H9 (cell line): ENCODE measurements around the gene ITPR1. TPM values are rescaled to one million over a fixed set of nuclear protein-coding genes. Genes with fewer than 3 reads are reported as not detected.

Experiments used
- DNase-seq: peaks from one replicate; pipeline ENCODE4 v3.0.0-alpha.2; 2017
- H2AFZ ChIP-seq: one replicate; pipeline ENCODE4 v1.6.1; 2013; ENCODE audit warnings: mild to moderate bottlenecking, low read length, control low read depth, moderate library complexity
- H2AK5ac ChIP-seq: 2 replicates; pipeline ENCODE4 v1.6.1; 2013; ENCODE audit warnings: low read length, control low read depth, mixed read lengths; ENCODE audit not compliant: insufficient read length
- H2BK120ac ChIP-seq: one replicate; pipeline ENCODE4 v1.6.1; 2013; ENCODE audit warnings: low read depth, mild to moderate bottlenecking, low read length, control low read depth, inconsistent platforms; ENCODE audit not compliant: poor library complexity, severe bottlenecking
- H2BK12ac ChIP-seq: 2 replicates; pipeline ENCODE4 v1.6.1; 2013; ENCODE audit warnings: low read length, control low read depth, mixed read lengths, low read depth; ENCODE audit not compliant: insufficient read length
- H2BK15ac ChIP-seq: 2 replicates; pipeline ENCODE4 v1.6.1; 2013; ENCODE audit warnings: low read depth, low read length, control low read depth
- H2BK20ac ChIP-seq: one replicate; pipeline ENCODE4 v1.6.1; 2013; ENCODE audit warnings: low read depth, mild to moderate bottlenecking, low read length, control low read depth, inconsistent platforms; ENCODE audit not compliant: poor library complexity, severe bottlenecking
- H2BK5ac ChIP-seq: 2 replicates; pipeline ENCODE4 v1.6.1; 2013; ENCODE audit warnings: low read length, control low read depth, mixed read lengths; ENCODE audit not compliant: insufficient read length
- H3K14ac ChIP-seq: 2 replicates; pipeline ENCODE4 v1.6.1; 2013; ENCODE audit warnings: low read length, control low read depth; ENCODE audit not compliant: insufficient read depth
- H3K18ac ChIP-seq: 2 replicates; pipeline ENCODE4 v1.6.1; 2013; ENCODE audit warnings: low read depth, mild to moderate bottlenecking, mixed read lengths, low read length, control low read depth; ENCODE audit not compliant: insufficient read length
- H3K23ac ChIP-seq: 2 replicates; pipeline ENCODE4 v1.6.1; 2013; ENCODE audit warnings: low read length, control low read depth, mixed read lengths, low read depth; ENCODE audit not compliant: insufficient read length
- H3K23me2 ChIP-seq: 2 replicates; pipeline ENCODE4 v1.6.1; 2013; ENCODE audit warnings: low read depth, mild to moderate bottlenecking, mixed read lengths, low read length, control low read depth; ENCODE audit not compliant: insufficient read length, poor library complexity, severe bottlenecking
- H3K27ac ChIP-seq: 2 replicates; pipeline ENCODE4 v1.5.1; 2013; ENCODE audit warnings: low read length, control low read depth, mixed read lengths, low read depth; ENCODE audit not compliant: insufficient read length
- H3K27me3 ChIP-seq: 2 replicates; pipeline ENCODE4 v1.6.1; 2013; ENCODE audit warnings: low read length, control low read depth, inconsistent platforms; ENCODE audit not compliant: insufficient read depth
- H3K4ac ChIP-seq: 2 replicates; pipeline ENCODE4 v1.6.1; 2013; ENCODE audit warnings: low read depth, mild to moderate bottlenecking, control low read depth, inconsistent platforms, low read length, moderate library complexity
- H3K4me1 ChIP-seq: 2 replicates; pipeline ENCODE4 v1.6.1; 2013; ENCODE audit warnings: low read length, control low read depth, inconsistent platforms; ENCODE audit not compliant: insufficient read depth
- H3K4me2 ChIP-seq: 2 replicates; pipeline ENCODE4 v1.6.1; 2013; ENCODE audit warnings: low read length, control low read depth, mixed read lengths; ENCODE audit not compliant: insufficient read length, insufficient read depth
- H3K56ac ChIP-seq: 2 replicates; pipeline ENCODE4 v1.6.1; 2013; ENCODE audit warnings: low read depth, mild to moderate bottlenecking, mixed read lengths, low read length, control low read depth; ENCODE audit not compliant: insufficient read length
- H3K79me1 ChIP-seq: 2 replicates; pipeline ENCODE4 v1.6.1; 2013; ENCODE audit warnings: low read depth, mild to moderate bottlenecking, moderate library complexity, low read length, control low read depth, inconsistent platforms; ENCODE audit not compliant: insufficient read depth, poor library complexity, severe bottlenecking
- H3K79me2 ChIP-seq: 2 replicates; pipeline ENCODE4 v1.6.1; 2013; ENCODE audit warnings: low read length, control low read depth, inconsistent platforms; ENCODE audit not compliant: insufficient read depth
- H3K9ac ChIP-seq: 2 replicates; pipeline ENCODE4 v1.6.1; 2013; ENCODE audit warnings: low read length, control low read depth, mixed read lengths; ENCODE audit not compliant: insufficient read length; ENCODE audit errors: extremely low read depth
- H3K9me3 ChIP-seq: one replicate; pipeline ENCODE4 v1.6.1; 2013; ENCODE audit warnings: low read depth, low read length, inconsistent platforms; ENCODE audit not compliant: control insufficient read depth
- H3T11ph ChIP-seq: one replicate; pipeline ENCODE4 v1.6.1; 2013; ENCODE audit warnings: mild to moderate bottlenecking, low read length, control low read depth, inconsistent platforms
- H4K20me1 ChIP-seq: one replicate; pipeline ENCODE4 v1.6.1; 2013; ENCODE audit not compliant: control insufficient read depth, insufficient read length, insufficient read depth
- H4K5ac ChIP-seq: 2 replicates; pipeline ENCODE4 v1.6.1; 2013; ENCODE audit warnings: low read depth, mild to moderate bottlenecking, mixed read lengths, low read length, control low read depth; ENCODE audit not compliant: insufficient read length
- H4K8ac ChIP-seq: replicated peaks from 2 replicates; pipeline ENCODE4 v1.6.1; 2013; ENCODE audit warnings: low read length, control low read depth, mixed read lengths, low read depth; ENCODE audit not compliant: insufficient read length
- H4K91ac ChIP-seq: 2 replicates; pipeline ENCODE4 v1.6.1; 2013; ENCODE audit warnings: low read depth, mild to moderate bottlenecking, moderate library complexity, mixed read lengths, low read length, control low read depth; ENCODE audit not compliant: insufficient read length
- H3K27ac Mint-ChIP-seq, 3 experiments: 2 replicates in 2 of 3; 3 replicates in 1 of 3; pipeline ENCODE4 v1.8.0; 2020 to 2021; ENCODE audit warnings: mixed read lengths in 3 of 3, mild to moderate bottlenecking in 1 of 3, moderate library complexity in 1 of 3
- H3K27me3 Mint-ChIP-seq: 2 replicates; pipeline ENCODE4 v1.8.0; 2021; ENCODE audit warnings: low read depth, mild to moderate bottlenecking, moderate library complexity, mixed read lengths
- H3K36me3 Mint-ChIP-seq, 3 experiments: 2 replicates in 2 of 3; 3 replicates in 1 of 3; pipeline ENCODE4 v1.8.0; 2020 to 2021; ENCODE audit warnings: low read depth in 3 of 3, mixed read lengths in 3 of 3; ENCODE audit not compliant: insufficient read depth in 1 of 3
- H3K4me1 Mint-ChIP-seq, 2 experiments: 2 replicates each; pipeline ENCODE4 v1.8.0; 2020; ENCODE audit warnings: mixed read lengths in 2 of 2
- H3K4me3 Mint-ChIP-seq, 2 experiments: 2 replicates in 1 of 2; 3 replicates in 1 of 2; pipeline ENCODE4 v1.8.0; 2020 to 2021; ENCODE audit warnings: mild to moderate bottlenecking in 2 of 2, mixed read lengths in 2 of 2, moderate library complexity in 1 of 2
- H3K9me3 Mint-ChIP-seq, 2 experiments: 2 replicates in 1 of 2; 3 replicates in 1 of 2; pipeline ENCODE4 v1.8.0; 2020; ENCODE audit warnings: mild to moderate bottlenecking in 2 of 2, mixed read lengths in 2 of 2, moderate library complexity in 1 of 2
- CTCF ChIP-seq: fragments of 200-600 bp; sonication (generic); conservative IDR thresholded peaks from 3 replicates; pipeline ENCODE4 v1.8.0; 2021; ENCODE audit warnings: antibody characterized with exemption, mild to moderate bottlenecking
- WGBS: extraction: QIAGEN DNeasy Blood & Tissue Kit; methylation state at CpG from one replicate; pipeline ENCODE4 v1.1.7; 2013; ENCODE audit warnings: missing lambda C conversion rate, low lambda C conversion rate, mixed read lengths; ENCODE audit not compliant: insufficient read length; ENCODE audit errors: extremely low coverage; 5-methylcytosine and 5-hydroxymethylcytosine counted together
- total RNA-seq: library from RNA; stranded (reverse); gene quantifications from 2 replicates; pipeline ENCODE4 v1.2.1, GENCODE V29; 2021

The ITPR1 gene
- total RNA-seq, 1 experiment from 2014 or later: 4.2 TPM

DNA sequence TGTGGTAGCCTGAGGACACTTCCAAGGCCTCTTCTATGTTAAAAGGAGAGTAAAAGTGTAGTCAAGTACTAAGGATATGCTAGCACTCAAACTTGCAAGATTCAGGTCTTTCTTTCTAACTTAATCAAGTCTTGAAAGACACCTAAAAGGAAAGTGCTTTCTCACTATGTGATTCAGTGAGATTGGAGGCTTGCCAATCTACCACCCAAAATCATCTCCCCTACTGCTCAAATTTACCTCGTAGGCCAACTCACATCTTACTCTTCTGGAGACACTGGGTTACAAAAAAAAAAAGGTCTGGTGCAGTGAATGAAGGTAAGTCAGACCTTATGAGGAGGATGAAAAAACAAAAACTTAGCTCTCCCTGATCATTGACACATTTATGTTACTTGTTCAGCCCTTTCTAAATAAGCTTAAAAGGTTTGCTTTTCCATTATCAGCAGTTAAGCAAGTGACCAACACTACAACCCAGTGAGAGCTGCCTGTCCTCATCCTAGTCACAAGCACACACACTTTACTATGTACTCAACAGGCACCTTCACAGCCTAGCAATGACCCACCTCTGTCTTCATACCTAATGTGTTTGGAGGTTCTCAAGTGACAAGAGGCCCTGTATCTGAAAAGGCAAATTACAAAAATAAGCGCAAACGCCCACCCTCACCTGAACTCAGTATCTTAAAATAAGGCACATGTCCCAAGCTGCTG, 45.7 kb upstream of the ITPR1 start:
- Histone ChIP-seq H3K56ac (no peak overlapping the region), H3K18ac (no peak overlapping the region), H4K5ac (no peak overlapping the region), H3K27me3 (no peaks in the 10 kb centered on the region), H3K23me2 (no peaks in the 10 kb centered on the region), H2BK20ac (no peak overlapping the region), H2AFZ (no peak overlapping the region), H4K20me1 (no peaks in the 10 kb centered on the region), H4K91ac (no peak overlapping the region), H3K9ac (no peak overlapping the region), H2AK5ac (no peak overlapping the region), H3K4me2 (no peak overlapping the region), H2BK12ac (no peak overlapping the region), H3T11ph (no peak overlapping the region), H2BK120ac (no peak overlapping the region), H3K23ac (no peak overlapping the region), H3K14ac (no peak overlapping the region), H3K79me2 (no peaks in the 10 kb centered on the region), H3K4me1 (no peaks in the 10 kb centered on the region; the same call in 1 of the 2 replicates), H3K9me3 (no peaks in the 10 kb centered on the region), H3K27ac (no peak overlapping the region), H2BK5ac (no peak overlapping the region), H4K8ac (no peak overlapping the region), H3K79me1 (no peaks in the 10 kb centered on the region), H3K4ac (no peak overlapping the region), H2BK15ac (no peak overlapping the region)
- Mint-ChIP-seq H3K4me3 (no peak overlapping the region), H3K36me3 (peaks cover under 1 to 5% (median 3%) of the 10 kb centered on the region in 3 experiments; a peak in 6 of 7 replicates), H3K27me3 (no peaks in the 10 kb centered on the region), H3K9me3 (no peaks in the 10 kb centered on the region), H3K4me1 (peaks cover 13 to 18% of the 10 kb centered on the region in 2 experiments), H3K27ac (no peak overlapping the region; a peak in 1 of 7 replicates)
- no peak for TF ChIP-seq CTCF
- DNase-seq: no peak
- WGBS: no CpG with 5 or more reads among the region's 3 CpGs
